NCI-H1092 (cell line): ENCODE data around the gene DGKQ.
"Not testable (repeated sequence)": the region's sequence is repeated elsewhere in the genome, so short reads cannot be mapped to it uniquely, and the experiment has no call there.

Experiments used
- DNase-seq: peaks from one replicate; lab custom pipeline; 2025; lab: John Stamatoyannopoulos, UW

Gene DGKQ

GRCh38 chr4:950136-951020 lies 23.0 kb downstream of the DGKQ start:
- no peak for DNase-seq

GRCh38 chr4:949656-950055 lies 23.7 kb downstream of the DGKQ start:
- DNase-seq = no peak

DNA sequence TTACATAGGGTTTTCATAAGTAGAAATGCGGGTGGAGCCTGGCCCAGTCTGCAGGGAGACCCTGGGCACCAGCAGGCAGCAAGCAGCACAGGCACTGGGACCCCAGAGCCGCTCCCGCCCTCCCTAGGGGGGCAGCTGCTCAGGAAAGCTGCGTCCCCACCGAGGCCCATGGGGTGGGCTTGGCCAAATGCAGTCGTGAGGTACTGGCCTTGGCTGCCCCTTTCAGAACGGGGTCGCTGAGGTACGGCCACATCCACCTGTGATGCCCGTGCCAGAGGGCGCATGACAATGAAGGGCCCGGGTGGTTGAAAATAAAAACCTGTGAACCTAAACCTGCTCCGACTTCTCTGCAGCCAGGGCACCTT lies 24.5 kb downstream of the DGKQ start:
- no peak for DNase-seq

GRCh38 chr4:948101-948935 lies 25.1 kb downstream of the DGKQ start:
- no peak for DNase-seq

DNA sequence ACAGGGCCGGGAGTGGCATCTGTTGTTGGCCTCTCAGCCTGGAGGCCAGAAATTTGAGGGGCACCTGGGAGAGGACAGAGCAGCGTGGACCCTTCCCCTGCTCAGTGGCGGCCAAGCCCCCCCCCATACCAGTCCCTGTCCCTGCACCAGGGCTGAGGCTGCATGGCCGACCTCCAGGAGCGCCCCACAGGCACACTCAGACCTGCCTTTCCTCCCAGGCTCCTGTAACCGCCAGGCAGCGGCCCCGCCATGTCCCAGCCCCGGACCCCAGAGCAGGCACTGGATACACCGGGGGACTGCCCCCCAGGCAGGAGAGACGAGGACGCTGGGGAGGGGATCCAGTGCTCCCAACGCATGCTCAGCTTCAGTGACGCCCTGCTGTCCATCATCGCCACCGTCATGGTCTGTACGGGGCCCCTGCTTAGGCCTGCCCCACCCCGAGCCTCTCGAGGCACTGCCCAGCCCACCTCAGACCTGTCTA lies 25.8 kb downstream of the DGKQ start:
- DNase-seq = no peak

DNA sequence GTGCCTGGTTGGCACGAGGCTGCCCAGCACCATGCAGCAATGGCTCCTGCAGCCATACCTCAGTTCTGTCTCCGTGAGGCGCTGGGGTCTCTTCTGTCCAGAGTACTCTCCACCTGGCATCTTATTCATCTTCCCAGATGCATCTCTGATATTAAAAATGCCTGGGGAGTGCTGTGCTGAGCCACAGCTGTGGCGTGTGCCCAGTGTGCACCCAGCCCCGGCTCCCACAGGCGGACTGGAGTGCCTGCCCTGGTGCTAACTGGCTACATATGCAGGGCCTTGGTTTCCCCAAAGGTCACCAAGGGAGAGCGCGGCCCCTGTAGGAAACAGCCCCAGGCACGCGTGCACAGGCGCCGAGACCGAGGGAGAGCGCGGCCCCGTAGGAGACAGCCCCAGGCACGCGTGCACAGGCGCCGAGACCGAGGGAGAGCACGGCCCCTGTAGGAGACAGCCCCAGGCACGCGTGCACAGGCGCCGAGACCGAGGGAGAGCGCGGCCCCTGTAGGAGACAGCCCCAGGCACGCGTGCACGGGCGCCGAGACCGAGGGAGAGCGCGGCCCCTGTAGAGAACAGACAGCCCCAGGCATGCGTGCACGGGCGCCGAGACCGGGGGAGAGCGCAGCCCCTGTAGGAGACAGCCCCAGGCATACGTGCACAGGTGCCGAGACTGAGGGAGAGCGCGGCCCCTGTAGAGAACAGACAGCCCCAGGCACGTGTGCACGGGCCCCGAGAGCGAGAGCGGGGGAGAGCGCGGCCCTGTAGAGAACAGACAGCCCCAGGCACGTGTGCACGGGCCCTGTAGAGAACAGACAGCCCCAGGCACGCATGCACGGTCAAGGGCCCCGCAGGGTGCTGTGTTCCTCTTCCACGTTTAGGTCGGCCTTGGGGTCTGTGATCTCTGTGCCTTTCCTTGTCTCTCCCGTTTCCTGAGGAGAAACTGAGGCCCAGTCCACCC lies 26.6 kb downstream of the DGKQ start:
- DNase-seq = no peak

DNA sequence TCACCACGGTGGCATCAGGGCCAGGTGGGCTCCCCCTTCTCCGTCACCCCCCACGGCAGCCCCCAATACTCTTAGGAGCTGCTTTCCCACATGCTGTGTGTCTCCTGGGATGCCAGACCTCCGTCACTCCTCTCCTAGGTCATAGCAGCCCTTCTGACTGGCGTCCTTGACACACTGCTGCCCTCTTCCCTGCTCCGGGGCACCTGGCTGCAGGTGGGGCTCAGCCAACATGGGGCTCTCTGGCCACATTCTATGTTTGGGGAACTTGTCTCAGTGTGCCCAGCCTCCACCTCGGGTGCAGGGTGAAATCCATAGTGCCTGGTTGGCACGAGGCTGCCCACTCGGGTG lies 27.3 kb downstream of the DGKQ start:
- no peak for DNase-seq

DNA sequence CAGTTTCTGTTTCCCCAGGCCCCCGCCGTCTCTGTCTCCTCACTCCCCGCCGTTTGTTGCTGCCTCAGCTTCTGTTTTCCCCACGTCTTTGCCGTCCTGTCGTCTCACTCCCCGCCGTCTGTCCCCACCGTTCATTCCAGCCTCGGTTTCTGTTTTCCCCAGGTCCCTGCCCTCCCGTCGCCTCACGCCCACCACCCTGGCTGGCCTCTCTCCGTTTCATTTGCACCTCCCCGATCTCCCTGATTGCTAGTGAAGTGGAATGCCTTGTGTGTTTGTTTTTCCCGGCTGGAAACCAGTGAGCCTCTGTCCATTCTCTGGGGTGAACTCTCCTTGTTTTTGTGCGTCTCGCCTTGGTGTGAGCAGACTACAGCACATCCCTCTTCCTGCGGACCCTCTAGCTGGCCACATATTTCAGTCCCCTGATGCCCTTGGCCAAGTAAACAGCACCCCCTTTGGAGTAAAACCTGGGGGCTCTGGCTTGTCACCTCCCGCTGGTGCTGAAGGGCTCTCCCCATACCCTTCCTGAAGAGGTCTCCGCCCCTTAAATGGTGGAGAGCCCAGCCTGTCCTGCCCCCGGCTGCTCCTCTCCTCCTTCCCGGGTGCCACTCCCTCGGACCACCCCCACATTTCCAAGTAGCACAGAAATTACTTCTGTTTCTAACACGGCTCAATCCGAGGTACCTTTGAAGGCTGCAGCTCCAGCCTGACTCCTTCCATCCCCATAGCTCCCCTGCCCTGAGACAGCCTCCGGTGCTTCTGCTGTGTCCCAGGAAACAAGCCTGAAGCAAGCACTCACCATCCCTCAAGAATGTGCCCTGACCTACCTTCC lies 27.9 kb downstream of the DGKQ start:
- no peak for DNase-seq

DNA sequence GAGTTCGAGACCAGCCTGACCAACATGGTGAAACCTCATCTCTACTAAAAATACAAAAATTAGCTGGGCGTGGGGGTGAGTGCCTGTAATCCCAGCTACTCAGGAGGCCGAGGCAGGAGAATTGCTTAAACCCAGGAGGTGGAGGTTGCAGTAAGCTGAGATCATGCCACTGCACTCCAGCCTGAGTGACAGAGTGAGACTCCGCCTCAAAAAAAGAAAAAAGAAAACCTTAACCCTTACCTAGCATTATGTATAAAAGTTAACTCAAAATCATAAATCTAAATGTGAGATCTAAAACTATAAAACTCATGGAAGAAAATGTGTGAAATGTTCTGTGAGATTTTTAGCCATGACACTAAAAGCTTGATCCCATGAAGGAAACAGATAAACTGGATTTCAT lies 33.9 kb downstream of the DGKQ start:
- not testable (repeated sequence) for DNase-seq

GRCh38 chr4:932713-933070 lies 40.7 kb downstream of the DGKQ start:
- no peak for DNase-seq

DNA sequence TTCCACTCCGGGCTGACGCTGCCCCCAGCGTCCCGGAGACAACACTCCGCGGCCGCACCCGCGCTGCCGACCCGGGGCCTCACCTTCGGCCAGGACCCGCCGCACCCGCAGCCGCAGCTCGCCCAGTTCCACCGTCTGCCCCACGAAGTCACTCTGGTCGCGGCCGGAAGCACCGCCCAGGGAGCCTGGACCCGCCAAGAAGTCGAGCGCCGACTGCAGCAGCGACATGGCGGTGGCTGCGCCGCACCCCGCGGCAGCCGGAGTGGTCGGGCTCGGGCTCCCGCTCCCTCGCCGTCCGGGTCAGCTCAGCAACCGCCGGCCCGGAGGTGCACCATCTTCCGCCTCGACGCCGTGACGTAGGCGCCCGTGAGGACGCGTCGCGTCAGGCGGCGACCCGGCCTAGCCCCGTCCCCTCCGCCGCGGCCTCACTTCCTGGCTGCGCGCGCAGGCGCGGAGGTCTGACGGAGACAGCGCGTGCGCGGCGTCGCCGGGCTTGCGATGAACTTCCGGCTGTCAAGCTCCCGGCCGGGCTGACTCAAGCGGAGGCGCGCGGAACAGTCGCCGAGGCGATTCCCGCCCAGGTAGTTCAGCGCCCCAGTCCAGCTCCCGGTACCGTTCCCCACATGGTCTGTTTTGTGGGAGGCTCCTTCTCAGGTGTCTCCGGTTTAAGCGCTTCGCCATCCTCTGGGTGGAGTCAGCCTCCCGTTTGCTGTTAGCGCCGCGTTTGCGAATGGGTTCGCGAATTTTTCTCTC lies 41.2 kb downstream of the DGKQ start, which contains the start of the genes GAK and TMEM175:
Gene GAK, minus strand, starts transcription at position 357 of the 753 bp plus-strand sequence. Its CDS starts 129 bp downstream, at position 228.
Gene TMEM175, plus strand, starts transcription at position 501 of the 753 bp plus-strand sequence. CDS start 15,280 bp downstream, outside the sequence.
- peak; percentile 91 for DNase-seq

DNA sequence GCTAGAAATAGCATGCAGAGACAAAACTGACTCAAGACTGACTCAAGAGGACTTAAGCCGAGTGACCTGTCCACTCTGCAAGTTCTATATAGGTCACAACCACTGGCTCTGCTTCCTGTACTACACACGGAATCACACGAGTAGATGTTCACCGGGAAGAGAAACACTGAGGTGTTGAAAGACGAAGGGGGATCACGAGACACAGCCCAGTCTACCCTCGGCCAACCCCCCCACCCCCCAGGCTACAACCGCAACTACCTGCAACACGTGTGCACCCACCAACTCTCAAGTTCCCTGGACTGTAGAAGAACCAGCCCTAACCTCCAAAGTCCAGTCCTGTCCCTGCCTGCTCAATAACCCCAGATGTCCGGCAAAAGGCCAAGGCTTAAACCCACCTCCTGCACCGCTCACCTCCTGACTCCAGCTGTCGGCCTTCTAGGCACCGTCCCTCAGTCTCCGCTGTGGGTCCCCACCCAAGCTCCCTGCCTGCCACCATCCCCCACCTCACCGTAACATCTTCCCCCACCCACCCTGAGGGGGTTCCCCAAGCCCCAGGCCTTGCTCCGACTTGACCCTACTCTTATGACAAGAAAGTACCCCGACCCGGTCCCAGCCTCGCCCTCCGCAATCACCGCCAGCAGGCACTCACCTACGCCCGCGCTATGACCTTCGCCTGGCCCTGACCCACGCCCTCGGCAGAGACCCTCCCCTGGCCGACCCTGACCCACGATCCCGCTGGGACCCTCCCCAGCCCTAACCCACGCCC lies 42.0 kb downstream of the DGKQ start:
- no peak for DNase-seq

- no peak for DNase-seq
Observed at GRCh38 chr4:930827-931193, 42.6 kb downstream of the DGKQ start.

DNA sequence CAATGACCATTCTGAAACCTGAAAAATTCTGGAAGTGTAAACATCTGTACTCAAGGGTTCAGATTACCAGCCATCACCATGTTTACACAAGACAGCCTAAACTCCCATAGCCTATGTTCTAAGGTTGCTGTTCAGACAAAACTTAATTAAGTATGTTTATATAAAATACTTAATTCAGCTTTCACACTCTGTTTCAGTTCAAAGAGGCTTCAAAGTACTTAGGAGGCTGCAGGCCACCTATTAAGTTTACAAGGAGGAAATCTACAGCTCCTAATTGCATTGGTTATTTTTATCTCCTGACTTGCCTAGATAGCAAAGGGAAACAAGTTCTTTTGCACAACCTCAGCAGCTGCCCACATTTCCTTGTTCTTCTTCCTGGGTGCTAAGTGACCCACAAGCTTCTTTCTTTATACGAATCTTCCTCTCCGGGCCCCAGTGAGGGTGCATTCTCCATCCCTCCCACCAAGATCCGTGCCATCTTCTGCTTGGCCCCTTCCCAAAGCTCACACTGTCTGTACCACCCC lies 43.3 kb downstream of the DGKQ start:
- no peak for DNase-seq

- no peak for DNase-seq
Observed at GRCh38 chr4:929096-929765, 44.1 kb downstream of the DGKQ start.

- DNase-seq = not testable (repeated sequence)
Observed at GRCh38 chr4:927566-927965, 45.8 kb downstream of the DGKQ start.

GRCh38 chr4:926538-926937 lies 46.8 kb downstream of the DGKQ start:
- no peak for DNase-seq

DNA sequence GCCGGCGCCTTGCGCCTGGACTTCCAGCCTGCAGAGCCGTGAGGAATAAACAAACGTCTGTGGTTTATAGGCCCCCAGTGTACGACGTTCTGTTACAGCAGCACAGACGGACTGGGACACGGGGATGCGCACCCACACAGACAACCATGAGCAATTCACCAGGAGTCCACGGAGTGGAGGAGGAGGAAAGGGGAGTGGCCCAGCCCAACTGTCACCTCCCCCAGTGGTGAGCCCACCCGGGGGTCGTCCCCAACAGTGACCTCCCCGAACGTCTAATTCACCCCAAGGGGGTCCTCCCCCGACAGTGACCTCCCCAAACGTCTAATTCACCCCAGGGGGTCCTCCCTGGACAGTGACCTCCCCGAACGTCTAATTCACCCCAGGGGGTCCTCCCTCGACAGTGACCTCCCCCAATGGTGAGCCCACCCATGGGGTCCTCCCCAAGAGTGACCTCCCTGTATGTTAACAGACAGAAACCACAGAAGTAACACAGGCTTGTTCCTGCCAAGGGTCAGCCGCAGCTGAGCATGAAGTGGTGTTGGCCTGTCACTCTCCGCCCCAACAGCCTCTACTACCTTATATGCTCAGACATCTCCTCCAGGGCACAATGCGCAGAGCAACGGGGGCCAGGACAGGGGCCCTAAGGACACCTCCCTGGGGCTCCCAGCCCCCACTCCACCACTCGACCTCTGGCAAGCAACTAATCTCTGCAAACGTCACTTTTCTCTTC lies 47.4 kb downstream of the DGKQ start:
- DNase-seq = no peak
